Measurements from ENCODE around the gene GRK5. TPM values are rescaled to one million over a fixed set of nuclear protein-coding genes. Genes with fewer than 3 reads are reported as not detected.

GRK5 gene
- total RNA-seq, 1 experiment from 2014 or later: 5.8 TPM

DNA sequence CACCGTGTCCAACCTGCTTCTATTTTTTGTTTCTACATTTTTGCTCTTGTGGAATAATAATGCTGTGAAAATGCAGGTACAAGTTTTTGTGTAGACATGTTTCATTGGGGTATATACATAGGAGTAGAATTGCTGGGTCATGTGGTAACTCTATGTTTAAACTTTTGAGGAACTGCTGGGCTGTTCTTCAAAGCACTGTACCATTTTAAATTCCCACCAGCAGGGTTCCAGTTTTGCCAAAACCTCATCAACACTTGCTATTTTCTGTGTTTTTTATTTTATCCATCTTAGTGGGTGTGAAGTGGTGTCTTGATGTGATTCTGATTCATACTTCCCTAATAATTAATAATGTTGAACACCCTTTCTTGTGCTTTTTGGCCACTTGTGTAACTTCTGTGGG, 196.6 kb downstream of the GRK5 start:
- in situ Hi-C loops (cut with HindIII; ENCODE audit: low sequenced_read_pairs): no loop called here
- DNase-seq (ENCODE audit: low spot score): no peak

DNA sequence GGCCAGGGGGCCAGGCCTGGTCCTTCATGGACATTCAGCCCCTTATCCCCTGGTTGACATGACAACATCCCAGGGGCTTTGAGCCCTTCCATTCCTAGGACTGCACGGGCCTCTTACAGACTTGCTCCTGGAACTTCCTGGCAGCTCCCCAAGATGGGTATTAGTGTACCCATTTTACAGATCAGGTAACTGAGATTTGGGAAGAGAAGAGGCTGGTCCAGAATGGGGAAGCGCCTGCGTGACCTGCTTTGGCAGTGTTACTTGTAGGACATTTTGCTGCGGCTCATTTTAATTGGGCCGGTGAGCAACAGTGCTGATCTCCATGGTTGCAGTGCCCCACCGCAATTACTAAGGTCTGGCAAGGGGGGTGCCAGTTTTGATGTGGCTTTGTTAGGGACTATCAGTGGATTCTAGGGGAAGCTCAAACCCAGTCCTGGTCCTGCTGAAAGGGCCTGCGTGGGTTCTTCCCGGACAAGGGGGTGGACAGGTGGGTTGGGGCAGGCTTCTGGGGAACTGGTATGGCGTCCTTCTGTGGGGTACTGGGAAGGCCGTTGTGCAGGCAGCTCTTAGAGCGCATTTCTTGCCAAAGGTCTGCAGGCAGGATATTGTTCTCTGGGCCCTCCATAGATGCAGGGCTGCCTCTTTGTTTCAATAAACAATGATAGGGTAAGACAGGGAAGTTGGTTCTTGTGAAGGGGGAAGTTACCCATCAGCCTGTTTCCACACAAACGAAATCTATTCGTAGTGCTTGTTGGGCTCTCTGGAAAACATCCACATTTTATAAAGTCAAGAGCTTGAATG, 197.5 kb downstream of the GRK5 start:
- DNase-seq (ENCODE audit: low spot score): no peak
- in situ Hi-C loops (cut with HindIII; ENCODE audit: low sequenced_read_pairs): no loop called here

DNA sequence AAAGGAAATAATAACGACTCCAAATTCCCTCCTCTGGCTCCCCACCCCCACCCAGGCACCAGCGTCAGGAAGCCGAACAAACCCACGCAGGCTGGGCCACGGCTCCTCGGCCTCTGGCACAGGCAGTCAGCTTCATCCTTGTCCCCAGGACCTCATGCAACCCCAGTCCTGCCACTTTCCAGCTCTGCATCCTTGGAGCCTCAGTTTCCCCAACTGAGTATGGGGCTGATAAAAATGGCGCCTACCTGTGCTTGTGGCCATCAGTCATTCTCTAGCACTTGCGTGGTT, 198.1 kb downstream of the GRK5 start:
- DNase-seq (ENCODE audit: low spot score): no peak
- in situ Hi-C loops (cut with HindIII; ENCODE audit: low sequenced_read_pairs): no loop called here

DNA sequence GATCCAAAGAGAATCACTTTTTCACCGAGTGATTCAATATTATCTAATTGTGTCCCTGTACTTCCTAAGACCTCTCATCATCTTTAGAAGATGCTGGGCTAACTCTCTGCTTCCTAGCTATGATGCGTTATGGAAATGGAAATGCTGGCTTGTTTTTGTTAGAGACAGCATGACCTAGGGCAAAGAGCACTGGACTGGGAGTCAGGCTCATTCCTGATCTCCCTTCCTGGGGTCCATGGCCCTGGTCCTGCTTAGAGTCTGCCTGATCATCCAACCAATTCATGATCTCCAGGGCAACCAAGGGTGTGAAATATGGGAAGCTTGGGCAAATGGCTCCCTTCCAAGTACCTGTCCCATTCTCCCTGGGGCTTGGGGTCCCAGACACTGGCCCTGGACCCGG, 198.8 kb downstream of the GRK5 start:
- no peak for DNase-seq (ENCODE audit: low spot score)
- in situ Hi-C loops (cut with HindIII; ENCODE audit: low sequenced_read_pairs): no loop called here

DNA sequence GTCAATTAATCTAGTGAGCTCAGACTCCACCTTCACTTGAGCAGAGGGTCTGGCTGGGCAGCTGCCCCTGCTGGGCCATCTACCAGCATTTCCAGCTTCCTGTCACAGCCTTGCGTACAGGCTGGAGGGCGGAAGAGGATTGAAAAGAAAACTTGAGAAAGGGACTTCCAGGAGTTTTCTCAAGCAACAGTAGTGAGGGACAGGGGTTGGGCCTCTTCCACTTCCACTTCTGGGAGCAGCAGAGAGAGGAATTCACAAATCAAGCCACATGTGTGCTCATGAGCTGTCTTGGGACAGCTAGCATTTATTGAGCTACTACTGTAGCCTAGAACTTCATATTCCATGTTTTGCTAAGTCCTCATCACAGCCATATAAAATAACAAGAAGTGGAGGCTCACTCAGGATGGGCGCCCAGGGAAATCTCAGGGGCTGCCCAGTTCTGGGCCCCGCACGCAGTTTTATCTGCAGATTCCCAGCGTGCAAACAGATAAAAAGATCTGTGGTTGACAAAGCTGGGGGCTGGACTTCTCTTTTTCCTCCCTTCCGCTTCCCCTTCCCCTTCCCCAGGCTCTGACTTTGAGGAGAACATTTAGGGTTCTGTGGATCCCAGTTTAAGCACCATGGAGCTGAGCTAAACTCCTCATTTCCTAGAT, 199.4 kb downstream of the GRK5 start:
- no peak for DNase-seq (ENCODE audit: low spot score)
- in situ Hi-C loops (cut with HindIII; ENCODE audit: low sequenced_read_pairs): no loop called here

DNA sequence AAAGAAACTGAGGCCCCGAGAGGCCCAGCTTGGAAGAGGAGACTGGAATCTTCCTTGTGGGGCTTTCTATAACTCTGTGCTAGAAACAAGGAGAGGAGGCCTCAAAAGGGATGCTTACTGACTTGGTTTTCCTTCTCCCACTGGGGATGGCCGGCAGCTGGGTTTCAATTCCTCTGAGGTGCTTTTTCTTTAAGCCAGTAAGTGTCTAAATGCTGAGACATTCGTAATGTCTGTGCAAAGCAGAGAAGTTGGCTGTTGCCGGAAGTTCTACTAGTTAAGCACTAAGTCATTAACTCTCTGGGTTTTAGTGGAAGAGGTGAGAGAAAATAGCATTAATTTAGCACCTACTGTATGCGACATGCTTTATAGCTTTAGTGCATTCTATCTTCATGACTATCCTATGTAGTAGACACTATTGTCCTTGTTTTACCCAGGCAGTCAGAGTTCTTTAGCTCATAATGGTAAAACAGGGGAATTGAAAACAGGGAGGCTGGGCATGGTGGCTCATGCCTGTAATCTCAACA, 199.9 kb downstream of the GRK5 start:
- DNase-seq (ENCODE audit: low spot score): no peak
- in situ Hi-C loops (cut with HindIII; ENCODE audit: low sequenced_read_pairs): no loop called here

DNA sequence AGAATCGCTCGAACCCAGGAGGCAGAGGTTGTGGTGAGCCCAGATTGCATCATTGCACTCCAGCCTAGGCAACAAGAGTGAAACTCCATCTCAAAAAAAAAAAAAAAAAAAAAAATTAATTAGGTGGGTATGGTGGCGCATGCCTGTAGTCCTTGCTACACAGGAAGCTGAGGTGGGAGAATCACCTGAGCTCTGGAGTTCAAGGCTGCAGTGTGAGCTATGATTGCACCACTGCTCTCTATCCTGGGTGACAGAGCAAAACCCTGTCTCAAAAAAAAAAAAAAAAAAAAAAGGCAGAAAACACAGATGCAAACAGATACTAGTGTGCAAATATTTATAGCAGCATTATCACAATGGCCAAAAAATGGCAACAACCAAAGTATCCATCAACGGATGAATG, 200.7 kb downstream of the GRK5 start:
- in situ Hi-C loops (cut with HindIII; ENCODE audit: low sequenced_read_pairs): no loop called here
- DNase-seq (ENCODE audit: low spot score): no peak

DNA sequence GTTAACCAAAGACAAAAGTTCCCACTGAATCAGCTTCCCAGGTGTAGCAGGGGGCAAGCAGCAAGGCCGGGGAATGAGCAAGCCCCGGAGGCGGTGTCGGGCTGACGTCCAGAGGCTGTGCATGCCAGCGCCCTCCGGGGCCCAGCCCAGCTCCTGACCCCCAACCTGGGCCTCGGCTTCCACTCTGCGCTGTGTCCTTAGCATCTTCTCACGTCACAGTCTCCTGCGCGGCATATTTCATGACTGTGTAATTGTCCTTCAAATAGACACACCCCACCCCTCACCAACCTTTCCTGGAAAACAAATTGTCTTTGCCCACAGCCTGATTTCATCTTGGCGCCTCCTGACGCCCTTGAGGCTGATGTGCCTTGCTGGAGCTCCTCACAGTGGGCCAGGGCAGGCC, 201.6 kb downstream of the GRK5 start:
- DNase-seq (ENCODE audit: low spot score): no peak
- in situ Hi-C loops (cut with HindIII; ENCODE audit: low sequenced_read_pairs): no loop called here

DNA sequence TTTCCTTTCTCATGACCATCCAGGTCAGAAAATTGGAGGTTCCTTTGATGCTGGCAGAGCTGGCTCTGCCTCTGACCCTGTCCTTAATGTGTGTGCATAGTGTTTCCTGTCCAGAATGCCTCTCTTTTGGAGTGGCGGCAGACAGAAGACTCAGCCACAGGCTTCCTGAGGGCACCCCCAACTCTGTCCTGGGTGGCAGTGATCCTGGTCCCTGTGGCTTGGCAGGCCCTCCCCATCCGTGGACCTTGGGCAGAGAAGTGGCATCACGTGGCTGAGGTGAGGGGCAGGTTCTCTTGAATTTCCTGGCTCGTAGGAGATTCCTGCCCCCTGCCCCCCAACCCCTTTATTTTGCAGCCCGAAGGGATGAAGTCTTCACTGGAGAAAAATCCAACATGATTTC, 202.0 kb downstream of the GRK5 start:
- in situ Hi-C loops (cut with HindIII; ENCODE audit: low sequenced_read_pairs): no loop called here
- no peak for DNase-seq (ENCODE audit: low spot score)

DNA sequence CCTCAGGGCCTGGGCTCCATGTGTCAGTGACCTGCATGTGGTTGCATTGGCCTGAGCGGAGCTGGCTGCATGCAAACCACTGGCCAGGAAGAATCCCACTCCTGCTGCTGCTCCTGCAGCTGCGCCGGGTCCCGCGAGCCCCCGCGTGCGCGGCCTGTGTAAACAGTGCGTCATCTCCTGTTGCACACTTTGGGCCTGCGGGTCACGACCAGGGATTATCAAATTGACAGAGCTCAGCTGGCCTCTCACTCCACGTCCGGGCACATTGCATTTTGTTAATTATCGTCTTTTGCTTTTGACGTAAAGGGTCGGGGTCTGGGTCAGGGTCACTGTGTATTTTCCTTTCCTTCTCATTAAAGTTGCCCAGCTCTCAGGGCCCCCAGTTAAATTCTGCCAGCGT, 202.5 kb downstream of the GRK5 start:
- no peak for DNase-seq (ENCODE audit: low spot score)
- in situ Hi-C loops (cut with HindIII; ENCODE audit: low sequenced_read_pairs): no loop called here

DNA sequence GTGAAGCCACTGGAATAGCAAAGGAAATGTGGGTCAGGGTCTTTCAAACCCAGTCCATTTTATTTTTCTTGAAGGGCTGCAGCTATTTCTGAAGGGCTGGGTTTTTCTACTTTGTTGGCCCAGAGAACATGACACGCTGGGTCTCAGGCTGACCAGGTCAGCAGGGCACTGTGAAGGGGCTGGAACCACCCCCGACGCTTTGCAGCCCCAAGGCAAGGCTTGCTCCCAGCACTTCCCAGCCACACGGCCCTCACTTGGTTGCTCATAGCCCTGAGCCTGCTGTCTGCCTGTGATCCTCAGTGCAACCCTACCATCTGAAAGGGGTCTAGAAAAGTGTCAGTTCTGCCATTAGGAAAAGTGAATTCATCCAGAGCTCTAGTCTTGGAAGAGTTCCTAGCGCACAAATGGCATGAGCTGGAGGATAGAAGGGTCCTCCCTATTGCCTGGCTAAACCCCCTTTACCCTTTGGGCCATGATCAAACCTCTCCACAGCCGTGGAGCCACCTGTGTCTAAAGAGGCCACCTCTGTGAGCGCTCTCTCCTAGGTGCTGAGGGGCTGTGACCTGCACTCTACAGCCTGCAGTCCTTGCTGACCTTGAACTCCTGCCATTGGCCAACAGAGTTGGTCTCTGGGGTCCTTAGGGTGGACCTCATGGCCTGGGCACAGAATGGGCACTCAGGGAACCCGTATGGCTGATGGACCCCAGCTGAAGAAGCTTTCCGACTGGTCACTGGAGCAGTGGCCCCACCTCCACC, 203.2 kb downstream of the GRK5 start:
- in situ Hi-C loops (cut with HindIII; ENCODE audit: low sequenced_read_pairs): no loop called here
- no peak for DNase-seq (ENCODE audit: low spot score)

DNA sequence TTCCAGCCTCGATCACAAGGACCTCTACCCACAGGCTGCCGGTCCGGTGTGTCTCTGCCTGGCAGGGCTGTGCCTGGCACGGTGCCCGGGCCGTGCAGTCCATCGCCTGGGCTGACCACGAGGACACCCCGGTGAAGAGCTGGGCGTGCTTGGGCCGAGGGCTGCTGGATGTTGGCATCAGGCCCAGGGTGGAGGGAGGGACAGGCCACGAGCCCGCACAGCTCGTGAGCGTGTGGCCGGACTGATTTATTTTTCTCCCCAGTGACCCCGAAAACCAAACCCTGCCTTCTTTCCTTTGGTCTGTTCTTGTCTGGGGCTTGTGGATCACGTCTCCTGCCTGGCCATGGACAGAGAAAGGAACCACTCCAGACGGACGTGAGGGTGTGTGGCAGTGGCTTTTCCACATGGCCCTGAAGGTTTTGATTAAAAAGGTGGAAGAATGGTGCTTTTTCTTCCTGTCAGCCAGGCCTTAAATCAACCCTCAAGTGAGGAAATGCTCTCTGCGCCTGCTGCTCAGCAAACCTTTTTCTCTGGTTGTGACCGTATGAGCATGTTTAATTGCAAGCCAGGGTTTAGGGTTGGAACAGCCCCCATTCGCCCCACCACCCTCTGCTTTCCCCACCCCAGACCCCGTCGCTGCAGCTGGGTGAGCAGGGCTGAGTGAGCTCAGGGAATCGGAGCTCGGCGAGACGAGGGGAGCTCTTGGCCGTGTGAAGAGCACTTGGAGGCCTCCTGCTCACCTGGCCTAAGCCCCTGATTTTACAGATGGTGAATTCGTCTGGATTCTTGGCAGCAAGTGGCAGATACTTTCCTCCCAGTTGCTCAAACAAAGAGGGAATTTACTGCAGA, 205.1 kb downstream of the GRK5 start:
- in situ Hi-C loops (cut with HindIII; ENCODE audit: low sequenced_read_pairs): no loop called here

DNA sequence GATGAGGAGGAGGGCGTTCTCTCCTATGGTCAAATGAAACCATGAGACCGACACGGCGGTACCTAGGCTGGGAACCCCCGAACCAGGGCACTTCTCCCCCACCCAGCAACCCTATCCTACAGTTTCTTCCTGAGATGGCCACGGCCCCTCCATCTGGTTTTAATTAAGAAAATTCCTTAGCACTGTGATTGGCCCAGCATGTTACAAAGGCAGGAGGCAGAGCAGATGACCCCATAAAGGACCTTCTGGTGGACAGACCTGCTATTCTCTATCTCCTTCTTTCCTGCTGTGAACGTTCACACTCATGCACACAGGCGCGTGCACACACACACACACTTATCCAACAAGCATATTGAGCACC, 205.7 kb downstream of the GRK5 start:
- in situ Hi-C loops (cut with HindIII; ENCODE audit: low sequenced_read_pairs): no loop called here
- DNase-seq (ENCODE audit: low spot score): no peak

More for the DNA sequence above, 205.1 kb downstream of the GRK5 start:
- peak; percentile 90 for DNase-seq (ENCODE audit: low spot score)

DNA sequence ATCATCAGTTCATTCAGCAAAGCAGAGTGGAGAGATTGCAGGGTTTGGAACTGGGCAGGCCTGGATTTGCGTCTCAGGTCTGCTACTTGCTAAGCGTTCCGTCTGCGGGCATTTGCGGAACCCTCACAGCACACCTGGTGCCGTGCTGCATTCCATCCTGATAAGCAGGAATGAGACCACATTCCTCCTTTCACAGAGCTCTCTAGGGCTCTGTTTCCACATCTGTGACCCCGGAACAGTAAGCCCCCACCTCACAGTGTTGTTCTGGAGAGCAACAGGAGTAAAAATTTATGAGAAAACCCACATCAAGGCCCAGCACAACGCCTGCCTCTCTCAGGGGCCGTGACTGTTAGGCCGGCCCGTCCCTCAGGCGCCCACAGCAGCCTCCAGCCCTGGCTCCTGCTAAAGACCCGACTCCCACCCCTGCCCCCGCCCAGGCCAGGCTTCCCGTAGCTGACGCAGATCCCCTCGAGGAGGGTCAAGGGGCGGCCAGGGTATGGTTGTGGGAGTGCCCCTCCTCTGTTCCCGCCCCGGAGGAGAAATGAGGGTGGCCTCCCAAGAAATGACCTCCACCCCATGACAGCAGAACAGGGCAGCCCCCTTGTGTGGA, 206.2 kb downstream of the GRK5 start:
- in situ Hi-C loops (cut with HindIII; ENCODE audit: low sequenced_read_pairs): no loop called here
- DNase-seq (ENCODE audit: low spot score): no peak

DNA sequence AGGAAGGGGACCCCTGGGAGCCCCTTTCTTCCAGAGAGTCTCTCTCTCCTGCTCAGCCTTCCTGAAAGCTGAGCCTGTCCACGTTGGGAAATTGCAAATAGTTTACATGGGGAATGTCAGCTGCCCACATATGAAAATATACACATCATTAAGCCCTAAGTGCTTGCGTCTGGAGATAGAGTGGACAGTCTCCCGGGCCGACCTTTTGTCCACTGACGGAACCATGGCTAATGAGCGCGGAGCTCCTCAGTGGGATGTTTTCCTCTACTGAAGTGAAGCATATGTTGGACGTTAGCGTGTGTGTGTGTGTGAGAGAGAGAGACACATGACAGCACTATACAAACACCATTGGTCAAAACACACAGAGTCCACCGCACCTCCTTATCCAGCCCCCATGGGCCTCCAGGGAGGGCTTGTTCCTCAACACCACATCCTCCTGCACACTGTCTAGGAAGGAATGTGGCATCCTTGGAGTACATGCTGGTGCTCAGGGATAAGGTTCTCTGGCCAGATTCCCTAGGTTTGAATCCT, 206.8 kb downstream of the GRK5 start:
- in situ Hi-C loops (cut with HindIII; ENCODE audit: low sequenced_read_pairs): no loop called here
- DNase-seq (ENCODE audit: low spot score): no peak

DNA sequence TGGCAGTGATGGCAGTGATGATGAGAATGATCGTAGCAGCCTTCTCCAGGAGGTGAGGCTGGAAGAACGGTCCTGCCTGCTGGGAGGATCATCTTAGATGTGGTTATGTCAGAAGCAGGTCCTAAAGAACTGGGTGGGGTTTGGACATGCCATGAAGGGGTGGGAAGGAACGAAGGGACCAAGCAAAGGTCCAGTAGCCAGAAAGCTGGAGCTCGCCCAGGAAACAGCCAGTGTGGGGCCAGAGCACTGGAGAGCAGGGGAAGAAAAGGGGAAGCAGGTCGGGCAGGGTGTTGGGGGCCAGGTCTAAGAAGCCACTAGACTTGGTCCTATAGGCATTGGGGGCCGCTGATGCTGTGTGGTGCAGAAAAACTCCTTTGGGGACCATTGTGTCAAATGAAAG, 207.8 kb downstream of the GRK5 start:
- in situ Hi-C loops (cut with HindIII; ENCODE audit: low sequenced_read_pairs): no loop called here
- no peak for DNase-seq (ENCODE audit: low spot score)

DNA sequence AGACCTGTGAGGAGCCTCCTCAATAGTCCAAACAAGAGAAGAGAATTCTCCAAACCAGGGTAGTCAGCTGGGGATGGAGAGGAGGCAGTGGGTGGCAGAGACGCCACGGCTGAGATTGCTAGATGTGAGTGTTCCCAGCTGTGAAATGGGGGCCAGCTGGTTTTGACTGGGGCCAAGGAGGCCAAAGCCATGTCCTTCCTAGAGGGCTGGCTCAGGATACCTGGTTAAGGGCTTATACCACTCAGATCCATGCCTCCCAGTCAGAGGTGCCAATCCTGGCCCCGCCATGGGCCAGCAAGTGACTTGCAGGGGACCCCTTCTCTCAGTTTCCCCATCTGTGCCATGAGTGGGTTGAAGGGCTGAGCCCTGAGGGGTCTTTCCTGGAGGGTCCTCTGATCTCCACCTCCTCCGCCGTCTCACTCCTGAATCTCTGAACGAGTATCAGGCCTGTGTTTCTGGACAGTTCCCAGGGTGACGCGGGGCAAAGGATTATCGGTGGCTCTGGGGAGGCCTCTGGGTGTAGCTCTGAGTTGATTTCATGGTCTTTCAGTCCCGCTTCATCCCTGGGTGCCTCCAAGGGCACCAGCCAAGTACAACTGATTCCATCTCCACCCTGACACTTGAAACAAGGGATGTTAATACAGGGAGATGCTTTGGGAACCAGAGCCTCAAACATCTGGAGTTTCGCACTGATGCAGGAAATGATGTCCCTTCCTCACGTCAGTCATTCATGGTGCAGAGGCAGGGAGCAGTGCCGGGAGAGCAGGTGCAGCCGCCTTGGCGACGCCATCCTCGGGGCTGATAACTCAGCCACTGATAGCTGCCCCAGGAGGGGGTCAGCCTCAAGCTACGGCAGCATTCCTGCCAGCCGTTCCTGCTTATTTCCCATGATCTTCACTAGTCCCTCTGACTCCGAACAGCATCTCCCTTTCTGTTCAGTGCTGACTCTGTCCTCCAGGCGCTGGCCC, 208.4 kb downstream of the GRK5 start:
- in situ Hi-C loops (cut with HindIII; ENCODE audit: low sequenced_read_pairs): no loop called here
- no peak for DNase-seq (ENCODE audit: low spot score)

DNA sequence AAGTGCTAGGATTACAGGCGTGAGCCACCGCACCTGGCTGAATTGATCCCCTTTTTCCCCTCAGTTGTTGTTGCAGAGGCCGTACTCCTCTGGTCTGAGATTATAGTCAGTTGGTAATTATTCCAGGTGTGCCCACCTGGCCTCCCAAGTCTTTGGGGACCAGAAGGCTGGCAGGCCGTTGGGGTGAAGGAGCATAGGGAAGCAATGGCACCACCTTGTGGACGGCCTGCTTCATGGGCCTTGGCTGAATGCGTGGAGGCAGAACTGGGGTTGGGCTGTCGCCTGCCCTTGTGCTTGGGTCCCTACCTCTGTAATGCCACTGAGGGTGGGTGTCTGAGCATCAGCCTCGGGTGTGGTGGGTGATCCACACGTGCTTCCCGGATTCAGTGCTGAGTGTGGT, 209.5 kb downstream of the GRK5 start:
- DNase-seq (ENCODE audit: low spot score): peak; percentile 50
- in situ Hi-C loops (cut with HindIII; ENCODE audit: low sequenced_read_pairs): no loop called here
